SK-N-SH (cell line): ENCODE measurements around the gene SLC35F1. TPM values are rescaled to one million over a fixed set of nuclear protein-coding genes. Genes with fewer than 3 reads are reported as not detected.

Experiments
- CTCF ChIA-PET: fragments of 300-600, 350-600 bp; formaldehyde crosslinking; extraction: SDS; loops from one replicate; lab custom pipeline; 2021; lab: Yijun Ruan, JAX
- POLR2A ChIA-PET: fragments of 350-600 bp; sonication (Branson Sonifier 250); formaldehyde crosslinking; extraction: SDS; loops from one replicate; lab custom pipeline; 2020; ENCODE audit warnings: antibody characterized with exemption, inconsistent platforms; lab: Yijun Ruan, JAX
- DNase-seq: peaks from one replicate; pipeline ENCODE4 v3.0.0; 2012
- H2AFZ ChIP-seq: fragments of 200-600 bp; sonication (generic); 2 replicates; pipeline ENCODE4 v1.8.1; 2016; ENCODE audit warnings: antibody characterized with exemption, mild to moderate bottlenecking, low read depth
- H3F3A ChIP-seq: fragments of 200-600 bp; sonication (generic); replicated peaks from 2 replicates; pipeline ENCODE3; 2016; ENCODE audit warnings: antibody characterized with exemption, mild to moderate bottlenecking; ENCODE audit not compliant: insufficient read depth
- H3K27ac ChIP-seq, 2 experiments: fragments of 200-500 bp in 1 of 2; fragments of 200-600 bp in 1 of 2; sonication (Bioruptor generic) in 1 of 2; sonication (generic), shearing (Covaris generic) in 1 of 2; 2 replicates each; pipeline versions ENCODE4 v1.5.1 to v1.6.1; 2014 to 2016; ENCODE audit warnings: low read depth in 2 of 2, inconsistent platforms in 1 of 2, low read length in 1 of 2, mild to moderate bottlenecking in 1 of 2, mixed read lengths in 1 of 2
- H3K27me3 ChIP-seq: fragments of 200-600 bp; sonication (generic), shearing (Covaris generic); 2 replicates; pipeline ENCODE4 v1.6.1; 2016; ENCODE audit warnings: mixed run types; ENCODE audit not compliant: insufficient read depth
- H3K36me3 ChIP-seq, 2 experiments: fragments of 200-500 bp in 1 of 2; fragments of 200-600 bp in 1 of 2; sonication (Bioruptor generic) in 1 of 2; sonication (generic) in 1 of 2; replicated peaks in 1 of 2; 2 replicates each; pipeline versions ENCODE3 to v1.5.1; 2014 to 2016; ENCODE audit warnings: low read length in 1 of 2, mild to moderate bottlenecking in 1 of 2; ENCODE audit not compliant: insufficient read depth in 2 of 2, control insufficient read depth in 1 of 2
- H3K4me1 ChIP-seq, 2 experiments: fragments of 200-500 bp in 1 of 2; fragments of 200-600 bp in 1 of 2; sonication (Bioruptor generic) in 1 of 2; sonication (generic), shearing (Covaris generic) in 1 of 2; 2 replicates each; pipeline versions ENCODE4 v1.5.1 to v1.6.1; 2014 to 2016; ENCODE audit warnings: low read depth in 1 of 2, low read length in 1 of 2, mixed run types in 1 of 2; ENCODE audit not compliant: insufficient read depth in 2 of 2, control insufficient read depth in 1 of 2
- H3K4me2 ChIP-seq: fragments of 200-600 bp; sonication (generic), shearing (Covaris generic); 2 replicates; pipeline ENCODE4 v1.6.1; 2017; ENCODE audit warnings: mixed run types
- H3K4me3 ChIP-seq, 2 experiments: fragments of 200-500 bp in 1 of 2; fragments of 200-600 bp in 1 of 2; sonication (Bioruptor generic) in 1 of 2; sonication (generic), shearing (Covaris generic) in 1 of 2; 2 replicates each; pipeline versions ENCODE4 v1.5.1 to v1.8.1; 2014 to 2016; ENCODE audit warnings: low read depth in 2 of 2, inconsistent platforms in 1 of 2, low read length in 1 of 2, mild to moderate bottlenecking in 1 of 2, mixed read lengths in 1 of 2, moderate library complexity in 1 of 2
- H3K79me2 ChIP-seq: fragments of 200-600 bp; sonication (generic); 2 replicates; pipeline ENCODE4 v1.8.1; 2017; ENCODE audit warnings: mild to moderate bottlenecking; ENCODE audit not compliant: insufficient read depth
- H3K9ac ChIP-seq: fragments of 200-600 bp; sonication (generic); 2 replicates; pipeline ENCODE4 v1.6.1; 2017; ENCODE audit warnings: mixed run types
- H3K9me2 ChIP-seq: fragments of 200-600 bp; sonication (generic); 2 replicates; pipeline ENCODE4 v1.6.1; 2017; ENCODE audit warnings: mixed run types
- H3K9me3 ChIP-seq: fragments of 200-600 bp; sonication (generic); 2 replicates; pipeline ENCODE4 v1.6.1; 2017; ENCODE audit warnings: mixed run types, mild to moderate bottlenecking, moderate library complexity
- H4K20me1 ChIP-seq: fragments of 200-600 bp; sonication (generic); 2 replicates; pipeline ENCODE4 v1.6.1; 2017; ENCODE audit warnings: mild to moderate bottlenecking, mixed run types; ENCODE audit not compliant: insufficient read depth
- ELF1 ChIP-seq: IDR thresholded peaks from 2 replicates; pipeline ENCODE4 v1.4.0; 2012
- GABPA ChIP-seq: IDR thresholded peaks from 2 replicates; pipeline ENCODE4 v1.4.0; 2012; ENCODE audit warnings: low read depth, mild to moderate bottlenecking
- GATA2 ChIP-seq: sonication (generic); formaldehyde crosslinking; IDR thresholded peaks from 2 replicates; pipeline ENCODE4 v1.5.0; 2020; ENCODE audit warnings: mild to moderate bottlenecking, missing genetic modification reagents
- JUND ChIP-seq: IDR thresholded peaks from 2 replicates; pipeline ENCODE4 v1.4.0; 2012
- MAX ChIP-seq: IDR thresholded peaks from 2 replicates; pipeline ENCODE4 v1.4.0; 2012; ENCODE audit warnings: low read depth
- NFIC ChIP-seq: IDR thresholded peaks from 2 replicates; pipeline ENCODE4 v1.4.0; 2012; ENCODE audit warnings: borderline replicate concordance
- POLR2AphosphoS5 ChIP-seq: IDR thresholded peaks from 2 replicates; pipeline ENCODE4 v1.6.1; 2012; ENCODE audit warnings: low read depth, low read length
- REST ChIP-seq: IDR thresholded peaks from 2 replicates; pipeline ENCODE4 v1.6.1; 2012; ENCODE audit warnings: mild to moderate bottlenecking, low read depth, low read length, moderate library complexity
- RXRA ChIP-seq: IDR thresholded peaks from 2 replicates; pipeline ENCODE4 v1.4.0; 2012; ENCODE audit warnings: low read depth, mild to moderate bottlenecking, borderline replicate concordance
- SIN3A ChIP-seq: IDR thresholded peaks from 2 replicates; pipeline ENCODE4 v1.6.1; 2012; ENCODE audit warnings: low read depth, mild to moderate bottlenecking, low read length, moderate library complexity, borderline replicate concordance
- SMC3 ChIP-seq: IDR thresholded peaks from 2 replicates; pipeline ENCODE4 v1.6.1; 2012; ENCODE audit warnings: low read depth, low read length, improper control_type of control experiment
- TEAD4 ChIP-seq: IDR thresholded peaks from 2 replicates; pipeline ENCODE4 v1.4.0; 2012; ENCODE audit warnings: mild to moderate bottlenecking, borderline replicate concordance; ENCODE audit not compliant: insufficient read depth
- USF1 ChIP-seq: IDR thresholded peaks from 2 replicates; pipeline ENCODE4 v1.4.0; 2012; ENCODE audit warnings: low read depth, borderline replicate concordance
- USF2 ChIP-seq: fragments of 150-350 bp; IDR thresholded peaks from 2 replicates; pipeline ENCODE4 v1.6.1; 2017; ENCODE audit warnings: antibody characterized with exemption, low read length, low read depth, borderline replicate concordance
- ZBTB33 ChIP-seq: IDR thresholded peaks from 2 replicates; pipeline ENCODE4 v1.4.0; 2012; ENCODE audit warnings: low read depth, borderline replicate concordance
- WGBS: methylation state at CpG from one replicate; pipeline ENCODE4 v1.1.6; 2017; ENCODE audit warnings: low lambda C conversion rate; 5-methylcytosine and 5-hydroxymethylcytosine counted together
- polyA plus RNA-seq, 3 experiments: library from polyadenylated mRNA; depleted of rRNA; stranded (reverse); fragments of >200 nt; gene quantifications; 2 replicates each; pipeline ENCODE4 v1.2.3, GENCODE V29; 2012

SLC35F1 gene
- polyA plus RNA-seq, 1 of the 3 experiments (the other 2 are of a cell fraction): under 0.01 TPM

- TF ChIP-seq RXRA: no peak
These were observed 110.3 kb downstream of the SLC35F1 start (continued) for GRCh38 chr6:118017301-118017848.

GRCh38 chr6:118023771-118024170 is 116.7 kb downstream of the SLC35F1 start:
- Histone ChIP-seq H3K36me3 (no peaks in the 10 kb centered on the region), H3K4me1 (no peaks in the 10 kb centered on the region), H2AFZ (no peak overlapping the region), H3K27ac (no peak overlapping the region), H4K20me1 (no peaks in the 10 kb centered on the region), H3K79me2 (no peaks in the 10 kb centered on the region), H3K27me3 (no peaks in the 10 kb centered on the region), H3K4me2 (no peak overlapping the region), H3K9ac (no peak overlapping the region), H3F3A (no peaks in the 10 kb centered on the region), H3K4me3 (no peak overlapping the region), H3K9me2 (no peaks in the 10 kb centered on the region), H3K9me3 (no peaks in the 10 kb centered on the region)
- WGBS: 2% methylated on average over 3 of the region's 3 CpGs
- DNase-seq: no peak
- ChIA-PET CTCF (no interaction called here), POLR2A (no interaction called here)
- no peak for TF ChIP-seq GABPA
- no peak for TF ChIP-seq JUND
- TF ChIP-seq POLR2AphosphoS5: no peak
- TF ChIP-seq SMC3: no peak
- no peak for TF ChIP-seq ZBTB33
- no peak for TF ChIP-seq REST
- no peak for TF ChIP-seq TEAD4
- TF ChIP-seq SIN3A: no peak
- no peak for TF ChIP-seq MAX
- TF ChIP-seq RXRA: no peak
- no peak for TF ChIP-seq USF1
- TF ChIP-seq USF2: no peak
- no peak for TF ChIP-seq GATA2
- TF ChIP-seq ELF1: no peak
- no peak for TF ChIP-seq NFIC
